HT-29 (cell line): ENCODE data around the gene SCUBE3. TPM values are rescaled to one million over a fixed set of nuclear protein-coding genes. Genes with fewer than 3 reads are reported as not detected.

Source experiments
- DNase-seq: peaks from one replicate; pipeline ENCODE4 v3.0.0-alpha.2; 2015; ENCODE audit warnings: low spot score
- total RNA-seq: library from RNA; depleted of rRNA; stranded (reverse); fragments of >200 nt; shearing (Covaris generic); gene quantifications from 2 replicates; pipeline ENCODE4 v1.2.3, GENCODE V29; 2014; rRNA removed

The SCUBE3 gene
- not detected in 2 replicates for total RNA-seq

GRCh38 chr6:35213824-35214756, at the start of gene SCUBE3:
Gene SCUBE3 (plus strand): TSS chr6:35213956. CDS start chr6:35214419, 463 bp downstream.
- no peak for DNase-seq

GRCh38 chr6:35164277-35164676, 49.5 kb upstream of the SCUBE3 start:
- no peak for DNase-seq

- DNase-seq = no peak
These were observed 48.9 kb upstream of the SCUBE3 start for GRCh38 chr6:35164868-35165267.

- DNase-seq = peak; percentile 30
These were observed 48.1 kb upstream of the SCUBE3 start for GRCh38 chr6:35165630-35166071.

DNA sequence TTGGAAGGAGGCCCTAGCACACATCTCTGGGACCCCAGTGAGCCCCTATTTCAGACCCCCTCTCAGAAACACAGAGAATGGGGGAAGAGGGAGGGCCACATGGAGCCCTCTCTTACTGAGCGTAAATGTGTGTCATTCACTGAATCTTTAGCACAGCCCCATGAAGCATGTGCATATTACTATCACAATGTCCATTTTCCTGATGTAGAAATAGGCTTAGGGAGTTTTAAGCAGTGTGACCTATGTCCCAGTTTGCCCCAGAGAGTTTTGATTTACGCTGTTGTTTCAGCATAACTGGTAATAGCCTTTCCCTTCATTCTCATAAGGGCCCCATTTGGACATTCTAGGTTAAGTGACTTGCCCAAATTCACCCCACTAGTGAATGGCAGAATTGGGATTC, 47.6 kb upstream of the SCUBE3 start:
- no peak for DNase-seq

- peak; percentile 53 for DNase-seq
These were observed 47.2 kb upstream of the SCUBE3 start for GRCh38 chr6:35166520-35166919.

DNA sequence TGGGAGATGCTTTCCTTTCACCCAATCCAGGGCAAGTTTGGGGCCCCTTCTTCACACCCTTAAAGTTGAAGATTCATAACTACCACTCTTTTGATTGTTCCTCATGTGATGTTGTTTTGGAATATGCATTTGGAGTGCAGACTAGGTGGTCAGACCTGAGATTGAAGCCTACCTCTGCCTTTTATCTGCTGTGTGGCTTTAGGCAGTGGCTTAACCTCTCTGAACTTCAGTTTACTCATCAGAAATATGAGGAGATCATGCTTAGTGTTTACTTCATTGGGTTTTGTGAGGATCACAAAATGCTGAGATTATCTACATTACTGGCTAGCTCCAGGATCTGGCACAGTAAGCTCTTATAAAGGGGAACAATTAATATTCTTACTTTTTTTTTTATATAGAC, 46.3 kb upstream of the SCUBE3 start:
- no peak for DNase-seq

GRCh38 chr6:35168461-35168861, 45.3 kb upstream of the SCUBE3 start:
- DNase-seq = no peak

DNA sequence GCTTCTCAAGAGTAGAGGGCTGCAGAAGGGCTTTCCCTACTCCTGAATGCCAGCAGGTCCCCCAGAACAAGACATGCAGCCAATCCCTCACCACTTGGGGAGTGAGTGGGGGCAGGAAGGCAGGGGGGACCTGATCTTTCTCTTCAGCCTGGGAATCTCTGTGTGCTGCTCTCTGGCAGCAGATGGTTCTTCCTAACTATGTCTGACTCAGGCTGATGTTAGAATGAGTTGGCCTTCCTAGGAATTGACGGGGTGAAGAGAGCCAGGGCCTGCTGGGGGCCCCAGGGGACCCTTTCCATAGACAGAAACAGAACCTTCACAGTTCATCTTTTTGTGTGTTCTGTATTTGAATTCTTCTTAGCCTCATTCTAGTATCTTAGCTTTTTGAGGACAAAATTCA, 43.6 kb upstream of the SCUBE3 start:
- DNase-seq = no peak

DNA sequence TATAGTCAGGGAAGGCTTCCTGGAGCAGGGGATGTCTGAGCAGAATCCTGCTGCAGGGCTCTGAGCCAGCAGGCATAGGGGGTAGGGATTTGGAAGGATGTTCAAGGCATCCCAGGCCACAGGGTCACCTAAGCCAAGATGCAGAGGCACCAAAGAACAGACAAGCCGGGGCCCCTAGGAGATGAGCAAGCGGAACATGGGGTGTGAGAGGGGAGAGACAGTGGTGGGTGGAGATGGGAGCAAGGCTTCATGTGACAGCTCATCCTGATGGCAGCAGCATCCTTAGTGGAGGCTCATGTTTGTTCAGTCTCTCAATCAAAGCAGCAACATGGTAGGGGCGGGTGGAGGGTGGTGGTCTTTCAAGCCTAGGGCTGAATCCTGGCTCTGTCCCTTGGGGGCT, 42.9 kb upstream of the SCUBE3 start:
- DNase-seq = no peak

DNA sequence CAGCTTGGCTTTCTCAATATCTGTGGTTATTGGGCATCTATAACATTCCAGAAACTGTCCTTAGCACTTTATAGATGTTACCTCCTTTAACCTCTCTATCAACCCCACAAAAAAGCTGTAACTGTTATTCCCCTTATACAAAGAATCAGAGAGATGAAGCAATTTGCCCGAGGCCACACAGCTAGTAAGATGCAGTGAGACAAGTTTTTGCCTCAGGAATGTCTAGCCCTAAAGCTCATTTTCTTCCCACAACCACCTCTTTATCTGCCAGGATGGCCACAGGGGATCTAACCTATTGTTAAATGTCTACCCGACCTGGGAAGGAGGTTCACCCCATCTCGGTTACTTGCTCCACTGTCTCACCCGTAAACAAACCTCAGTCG, 40.7 kb upstream of the SCUBE3 start:
- no peak for DNase-seq

DNA sequence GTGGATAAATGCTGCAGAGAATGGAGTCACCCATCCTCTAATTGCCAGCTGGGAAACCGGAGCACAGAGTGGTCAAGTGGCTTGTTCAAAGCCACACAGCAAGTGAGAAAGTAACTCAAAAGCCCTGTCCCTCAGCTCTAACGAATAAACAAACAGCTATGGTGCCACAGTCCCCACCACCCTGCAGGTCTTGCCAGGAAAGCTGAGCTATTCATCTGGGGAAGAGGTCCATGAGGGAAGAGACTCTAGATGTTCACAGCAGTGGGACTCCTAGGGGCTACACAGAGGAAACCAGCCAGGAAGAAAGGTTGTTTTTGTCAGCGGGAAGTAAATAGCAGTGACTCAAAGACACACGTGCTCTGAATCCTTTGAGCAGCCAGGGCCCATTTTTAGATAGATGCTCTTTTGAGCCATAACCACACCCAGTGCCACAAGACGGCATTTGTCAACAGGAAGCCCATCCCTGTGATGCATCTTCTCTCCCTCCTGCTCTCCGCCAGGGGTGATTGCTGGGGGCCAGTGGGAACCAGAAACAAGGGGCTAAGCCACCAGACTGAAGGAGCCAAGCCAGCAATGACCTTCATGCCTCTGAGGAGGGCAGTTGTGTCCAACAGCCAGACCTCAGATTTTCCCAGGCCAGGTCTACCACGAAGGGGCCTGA, 40.2 kb upstream of the SCUBE3 start:
- DNase-seq = no peak

GRCh38 chr6:35174088-35174434, 39.7 kb upstream of the SCUBE3 start:
- DNase-seq = no peak

DNA sequence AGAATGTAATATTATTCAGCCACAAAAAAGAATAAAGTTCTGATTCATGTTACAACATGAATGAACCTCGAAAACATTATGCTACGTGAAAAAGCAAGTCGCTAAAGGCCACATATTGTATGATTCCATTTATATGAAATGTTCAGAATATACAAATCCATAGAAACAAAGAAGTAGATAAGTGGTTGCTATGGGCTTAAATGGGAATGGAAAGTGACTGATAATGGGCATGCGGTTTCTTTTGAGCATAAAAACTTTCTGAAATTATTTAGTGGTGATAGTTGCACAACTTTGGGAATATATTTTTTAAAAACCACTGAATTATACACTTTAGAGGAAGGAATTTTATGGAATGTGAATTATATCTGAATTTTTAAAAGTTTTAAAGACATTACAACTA, 39.3 kb upstream of the SCUBE3 start:
- no peak for DNase-seq

DNA sequence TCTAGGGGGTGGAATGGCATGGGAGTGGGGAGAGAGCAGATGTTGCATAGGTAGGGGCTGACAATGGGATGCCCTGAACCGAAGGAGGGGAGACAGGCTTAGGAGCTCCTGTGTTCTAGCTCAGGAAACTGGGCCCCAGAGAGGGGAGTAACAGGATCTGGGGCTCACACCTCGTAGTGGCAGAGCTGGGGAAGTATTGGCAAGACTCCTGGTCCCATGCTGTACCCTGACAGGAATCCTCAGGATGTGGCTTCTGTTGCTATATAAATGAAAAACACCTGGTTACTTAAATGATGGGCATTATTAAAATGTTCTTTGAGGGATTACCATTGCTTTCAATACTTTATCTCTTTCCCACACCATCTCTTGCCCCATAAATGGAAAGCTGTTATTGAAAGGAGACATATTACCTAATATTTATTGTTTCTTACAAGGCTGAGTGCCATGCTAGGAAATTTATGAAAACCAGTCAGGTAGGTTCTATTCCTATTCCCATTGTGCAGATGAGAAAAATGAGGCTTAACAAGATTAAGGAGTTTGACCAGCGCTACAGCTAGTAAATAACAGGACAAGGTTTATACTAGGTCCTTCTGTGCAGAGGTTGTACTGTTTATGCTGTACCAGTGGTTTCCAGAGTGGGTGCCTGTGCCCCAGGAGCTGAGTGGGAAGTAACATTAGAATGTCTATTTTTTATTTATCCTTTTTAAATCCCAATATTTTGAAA, 37.3 kb upstream of the SCUBE3 start:
- no peak for DNase-seq

DNA sequence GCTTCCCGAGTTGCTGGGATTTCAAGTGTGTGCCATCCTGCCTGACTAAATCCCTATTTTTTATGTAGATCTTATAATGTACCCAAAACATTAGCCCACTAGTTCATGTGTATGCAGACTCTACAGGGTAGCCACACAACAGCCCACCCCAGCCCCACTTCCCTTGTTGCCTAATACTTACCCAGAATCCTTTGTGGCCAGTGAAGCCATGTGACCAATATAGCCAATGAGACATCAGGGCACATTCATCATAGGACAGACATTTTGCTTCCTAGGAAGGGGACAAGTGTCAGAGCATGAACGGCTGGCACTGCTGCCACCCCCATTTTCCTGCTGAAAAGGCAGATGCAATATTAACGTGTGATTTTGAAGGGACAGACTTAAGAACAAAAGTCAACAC, 36.6 kb upstream of the SCUBE3 start:
- no peak for DNase-seq

- no peak for DNase-seq
These were observed 36.2 kb upstream of the SCUBE3 start for GRCh38 chr6:35177596-35177995.

DNA sequence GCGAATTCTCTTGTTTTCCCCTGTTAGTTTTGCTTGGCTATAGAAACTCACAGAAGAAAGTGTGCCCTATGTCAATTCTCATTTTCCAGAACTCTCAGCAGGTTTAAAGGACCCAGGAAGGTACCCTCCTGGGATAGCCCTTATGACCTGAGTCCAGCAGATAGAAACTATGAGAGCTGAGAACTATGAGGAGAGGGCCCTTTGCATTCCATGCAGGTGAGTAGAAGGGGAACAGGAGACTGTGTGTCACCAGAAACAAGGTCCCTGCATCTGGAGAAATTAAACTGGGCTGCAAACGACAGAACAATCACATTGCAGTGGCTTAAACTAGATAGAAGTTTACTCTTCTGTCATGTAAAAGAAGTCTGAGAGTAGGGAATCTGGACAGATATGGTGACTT, 35.7 kb upstream of the SCUBE3 start:
- DNase-seq = no peak

DNA sequence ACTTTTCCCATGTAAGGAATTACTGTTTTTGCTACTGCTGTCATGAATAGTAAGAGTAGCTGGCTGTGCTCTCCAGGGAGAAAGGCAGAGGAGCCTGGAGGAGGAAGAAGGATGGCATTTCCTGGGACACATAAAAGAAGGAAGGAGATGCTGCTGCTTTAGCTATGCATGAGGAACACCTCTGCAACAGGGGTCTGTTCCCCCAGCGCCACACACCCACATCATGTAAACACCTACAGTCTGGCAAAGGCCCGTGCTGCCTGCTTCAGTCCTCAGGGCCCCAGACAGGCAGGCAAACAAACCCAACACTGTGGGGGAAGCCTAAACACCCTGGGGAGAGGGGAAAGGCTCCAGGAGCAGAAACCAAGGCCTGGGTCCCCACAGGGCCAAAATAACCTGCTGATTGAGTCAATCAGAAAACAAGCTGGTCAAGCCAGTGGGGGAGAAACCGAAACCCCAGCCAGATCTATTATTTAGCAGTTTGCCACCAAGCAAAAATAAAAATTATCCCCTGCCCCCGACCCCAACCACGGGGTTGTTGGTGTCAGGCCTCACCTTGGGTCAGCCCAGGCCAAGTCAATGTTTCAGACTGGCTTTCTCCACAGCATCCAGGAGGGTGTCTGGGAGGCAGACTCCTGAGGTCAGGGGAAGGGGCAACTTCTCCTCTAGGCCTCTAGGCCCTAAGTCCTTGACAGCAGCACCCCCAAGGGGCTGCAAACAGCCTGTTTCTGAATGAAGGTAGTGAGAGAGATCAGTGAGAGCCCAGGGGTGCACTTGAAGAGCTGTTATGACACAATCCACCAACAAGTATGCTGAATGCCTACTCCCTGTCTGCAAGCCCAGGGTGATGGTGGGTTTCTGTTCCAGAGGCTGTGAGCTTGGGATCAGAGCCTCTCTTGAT, 34.6 kb upstream of the SCUBE3 start:
- no peak for DNase-seq

- no peak for DNase-seq
These were observed 33.7 kb upstream of the SCUBE3 start for GRCh38 chr6:35179901-35180535.
